Activated T-helper 2 cell treated with anti-CD3 and anti-CD28 coated beads, Interferon-gamma antibody, Interleukin-2, Interleukin-4, amounts not matched to agents 10 μg/mL and 5 μg/mL and 100 μg/mL, durations not matched to agents 14 hours and 24 hours and 36 hours (primary cell): ENCODE measurements around the gene FOXF1. TPM values are rescaled to one million over a fixed set of nuclear protein-coding genes. Genes with fewer than 3 reads are reported as not detected.
A peak's percentile ranks its signal among the peaks of the same experiment; 100 is the strongest.

ENCODE experiments used
- DNase-seq: peaks from one replicate; pipeline ENCODE4 v3.0.0; 2021; ENCODE audit warnings: low spot score
- H3K27ac Mint-ChIP-seq: one replicate; pipeline ENCODE4 v1.8.0; 2021; ENCODE audit warnings: mixed read lengths
- H3K27me3 Mint-ChIP-seq: one replicate; pipeline ENCODE4 v1.8.0; 2021; ENCODE audit warnings: low read depth, mixed read lengths
- H3K36me3 Mint-ChIP-seq: one replicate; pipeline ENCODE4 v1.8.0; 2021; ENCODE audit warnings: low read depth, mixed read lengths
- H3K4me1 Mint-ChIP-seq: one replicate; pipeline ENCODE4 v1.8.0; 2021; ENCODE audit warnings: low read depth, mixed read lengths
- H3K4me3 Mint-ChIP-seq: one replicate; pipeline ENCODE4 v1.8.0; 2021; ENCODE audit warnings: low read depth, mild to moderate bottlenecking, moderate library complexity, mixed read lengths
- H3K9me3 Mint-ChIP-seq: one replicate; pipeline ENCODE4 v1.8.0; 2021; ENCODE audit warnings: mixed read lengths
- intact Hi-C: fragments of 100-400 bp; cut with micrococcal nuclease; formaldehyde crosslinking; loops from one replicate; pipeline ENCODE4 v1.15.1; 2023
- total RNA-seq: library from RNA; stranded (reverse); gene quantifications from 2 replicates; pipeline ENCODE4 v1.2.3, GENCODE V29; 2022

FOXF1 gene
- total RNA-seq, 1 donor from 2014 or later = not detected

DNA sequence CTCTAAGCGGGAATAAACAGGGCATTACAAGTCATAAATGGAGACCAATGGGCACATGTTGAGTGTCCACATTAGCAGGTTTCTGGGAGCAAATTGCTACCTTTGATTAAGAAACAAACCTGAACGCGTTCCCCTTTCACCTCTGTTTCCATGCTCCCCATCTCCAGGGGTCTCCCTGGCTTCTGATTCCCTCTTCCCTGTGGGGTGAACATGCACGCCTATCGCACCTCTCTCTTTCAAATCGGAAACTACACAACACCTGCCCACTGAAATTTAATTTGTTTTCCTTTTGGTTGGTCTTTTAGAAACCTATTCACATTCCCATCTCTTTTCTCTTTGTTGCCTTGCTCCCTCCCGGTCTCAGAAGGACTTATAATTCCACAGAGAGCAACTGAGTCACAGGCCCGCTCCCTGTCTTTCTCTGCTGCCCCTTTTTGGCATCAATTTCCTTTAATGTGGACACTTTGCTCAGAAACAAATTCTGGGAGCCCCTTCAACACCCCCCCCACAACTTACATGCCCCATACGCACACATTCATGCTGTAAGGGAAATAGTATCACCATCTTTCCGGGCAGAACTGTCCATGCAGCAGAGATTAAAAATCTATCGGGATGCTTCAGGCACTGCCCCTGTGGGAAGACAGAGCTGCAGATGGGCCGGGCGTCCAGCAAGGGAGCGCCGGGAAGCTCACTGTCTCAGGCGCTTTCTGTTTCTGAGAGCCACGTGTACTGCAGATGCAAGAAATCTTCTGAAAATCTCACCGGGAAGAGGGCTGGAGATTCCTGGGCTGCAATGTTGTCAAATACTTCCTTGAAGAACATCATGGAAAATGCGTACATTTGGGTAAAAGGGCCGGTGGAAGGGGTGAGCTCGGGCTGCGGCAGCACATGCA, 7.2 kb upstream of the FOXF1 start:
- H3K4me1 Mint-ChIP-seq = peaks cover 7% of the 10 kb centered on the region
- H3K27me3 Mint-ChIP-seq = peaks cover 89% of the 10 kb centered on the region
- no peaks in the 10 kb centered on the region for H3K9me3 Mint-ChIP-seq
- no peak overlapping the region for H3K4me3 Mint-ChIP-seq
- H3K36me3 Mint-ChIP-seq = no peaks in the 10 kb centered on the region
- intact Hi-C loops = no loop called here
- no peak overlapping the region for H3K27ac Mint-ChIP-seq
- no peak for DNase-seq

GRCh38 chr16:86503830-86504229, 6.5 kb upstream of the FOXF1 start:
- Mint-ChIP-seq H3K4me1 (peaks cover 7% of the 10 kb centered on the region), H3K9me3 (no peaks in the 10 kb centered on the region), H3K4me3 (no peak overlapping the region), H3K27ac (no peak overlapping the region), H3K27me3 (peaks cover 87% of the 10 kb centered on the region), H3K36me3 (no peaks in the 10 kb centered on the region)
- no peak for DNase-seq
- intact Hi-C loops = no loop called here

DNA sequence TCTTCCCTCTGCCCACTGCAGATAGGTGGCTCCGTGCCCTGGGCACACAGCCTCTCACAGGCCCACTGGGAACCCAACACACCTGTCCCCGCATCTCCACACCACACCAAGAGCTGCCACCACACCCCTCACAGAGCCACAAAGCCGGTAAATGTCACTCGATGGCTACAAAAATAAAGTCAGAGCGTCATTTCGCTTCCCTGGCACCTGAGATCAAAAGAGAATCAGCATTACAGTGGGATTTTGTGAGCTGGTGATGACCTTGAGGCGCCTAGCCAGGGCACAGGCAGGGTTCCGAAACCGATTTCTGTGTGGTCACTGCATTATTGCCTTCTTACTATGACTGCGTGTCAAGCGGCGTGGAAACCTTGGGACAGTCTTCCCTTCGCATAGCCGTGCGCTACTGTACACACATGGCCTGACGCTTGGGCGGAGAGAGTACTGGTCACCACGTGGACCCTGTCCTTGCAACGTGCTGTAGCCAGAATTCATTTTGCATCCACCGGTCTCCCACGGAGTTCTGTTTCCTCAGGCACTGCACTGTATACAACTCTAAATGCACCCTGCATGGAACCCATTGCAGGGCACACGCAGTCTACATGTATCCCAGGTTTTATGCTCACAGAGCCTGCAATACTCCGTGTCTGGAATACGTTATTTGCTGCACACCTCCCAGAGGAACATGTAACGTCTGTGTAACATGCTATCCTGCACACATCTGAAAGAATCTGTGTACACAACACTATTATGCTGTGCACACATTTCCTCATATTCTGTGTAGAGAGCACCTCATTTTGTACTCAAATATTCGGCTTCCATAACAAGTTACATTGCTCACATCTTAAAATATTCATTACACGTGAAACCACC, 5.8 kb upstream of the FOXF1 start:
- peaks cover 85% of the 10 kb centered on the region for H3K27me3 Mint-ChIP-seq
- H3K9me3 Mint-ChIP-seq = no peaks in the 10 kb centered on the region
- intact Hi-C loops = no loop called here
- H3K36me3 Mint-ChIP-seq = no peaks in the 10 kb centered on the region
- no peak overlapping the region for H3K4me3 Mint-ChIP-seq
- no peak for DNase-seq
- H3K4me1 Mint-ChIP-seq = peaks cover 11% of the 10 kb centered on the region
- H3K27ac Mint-ChIP-seq = no peak overlapping the region

- intact Hi-C loops = no loop called here
- Mint-ChIP-seq H3K27ac (no peak overlapping the region), H3K4me1 (peaks cover 11% of the 10 kb centered on the region), H3K4me3 (no peak overlapping the region), H3K36me3 (no peaks in the 10 kb centered on the region), H3K27me3 (peaks cover 77% of the 10 kb centered on the region), H3K9me3 (no peaks in the 10 kb centered on the region)
- no peak for DNase-seq
Measured at GRCh38 chr16:86505185-86505898, 5.0 kb upstream of the FOXF1 start.

DNA sequence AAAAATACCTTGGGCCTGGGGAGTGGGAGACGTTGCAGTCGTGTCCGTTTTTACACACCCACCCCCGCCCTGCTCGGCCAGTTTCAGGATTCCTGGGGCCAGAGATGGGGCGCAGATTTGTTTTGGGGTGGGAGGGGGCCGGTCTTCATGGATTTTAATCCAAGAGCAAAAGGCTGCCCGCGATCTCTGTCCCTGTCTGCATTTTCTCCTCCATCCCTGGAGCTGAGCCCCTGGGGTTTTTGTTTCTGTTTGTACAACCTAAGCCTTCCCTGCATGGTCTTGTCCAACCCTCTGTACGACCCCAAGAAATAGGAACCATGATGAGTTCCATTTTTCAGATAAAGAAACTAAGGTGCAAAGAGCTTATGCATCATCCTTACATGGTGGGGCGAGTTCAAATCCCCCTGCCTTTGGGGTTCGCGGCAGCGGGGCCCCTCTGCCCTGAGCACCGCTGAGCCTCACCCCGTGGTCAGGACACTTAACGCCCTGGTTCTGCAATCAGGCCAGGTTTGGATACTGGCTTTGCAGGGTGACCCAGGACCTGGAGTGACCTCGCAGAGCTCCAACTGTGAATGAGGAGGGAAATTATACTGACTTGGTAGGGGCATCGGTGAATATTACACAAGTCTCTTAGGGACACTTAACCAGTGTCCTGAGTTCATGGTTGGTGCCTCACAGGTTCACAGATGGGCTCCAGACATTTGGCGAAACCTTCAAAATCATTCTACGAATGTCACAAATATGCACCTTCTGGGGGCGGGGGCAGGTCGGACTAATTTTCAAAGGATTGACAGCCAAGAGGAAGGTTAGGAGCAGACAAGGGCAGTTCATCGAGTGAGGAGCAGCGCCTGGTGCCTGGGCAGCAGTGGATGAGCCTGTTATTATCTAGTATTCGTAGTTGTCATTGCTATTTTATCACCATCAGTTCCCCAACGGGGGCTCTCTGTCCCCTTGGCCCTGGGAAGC, 4.1 kb upstream of the FOXF1 start:
- H3K36me3 Mint-ChIP-seq = no peaks in the 10 kb centered on the region
- no peak overlapping the region for H3K4me3 Mint-ChIP-seq
- no peak for DNase-seq
- H3K9me3 Mint-ChIP-seq = no peaks in the 10 kb centered on the region
- H3K27me3 Mint-ChIP-seq = peaks cover 72% of the 10 kb centered on the region
- intact Hi-C loops = no loop called here
- H3K4me1 Mint-ChIP-seq = peaks cover 13% of the 10 kb centered on the region
- no peak overlapping the region for H3K27ac Mint-ChIP-seq

DNA sequence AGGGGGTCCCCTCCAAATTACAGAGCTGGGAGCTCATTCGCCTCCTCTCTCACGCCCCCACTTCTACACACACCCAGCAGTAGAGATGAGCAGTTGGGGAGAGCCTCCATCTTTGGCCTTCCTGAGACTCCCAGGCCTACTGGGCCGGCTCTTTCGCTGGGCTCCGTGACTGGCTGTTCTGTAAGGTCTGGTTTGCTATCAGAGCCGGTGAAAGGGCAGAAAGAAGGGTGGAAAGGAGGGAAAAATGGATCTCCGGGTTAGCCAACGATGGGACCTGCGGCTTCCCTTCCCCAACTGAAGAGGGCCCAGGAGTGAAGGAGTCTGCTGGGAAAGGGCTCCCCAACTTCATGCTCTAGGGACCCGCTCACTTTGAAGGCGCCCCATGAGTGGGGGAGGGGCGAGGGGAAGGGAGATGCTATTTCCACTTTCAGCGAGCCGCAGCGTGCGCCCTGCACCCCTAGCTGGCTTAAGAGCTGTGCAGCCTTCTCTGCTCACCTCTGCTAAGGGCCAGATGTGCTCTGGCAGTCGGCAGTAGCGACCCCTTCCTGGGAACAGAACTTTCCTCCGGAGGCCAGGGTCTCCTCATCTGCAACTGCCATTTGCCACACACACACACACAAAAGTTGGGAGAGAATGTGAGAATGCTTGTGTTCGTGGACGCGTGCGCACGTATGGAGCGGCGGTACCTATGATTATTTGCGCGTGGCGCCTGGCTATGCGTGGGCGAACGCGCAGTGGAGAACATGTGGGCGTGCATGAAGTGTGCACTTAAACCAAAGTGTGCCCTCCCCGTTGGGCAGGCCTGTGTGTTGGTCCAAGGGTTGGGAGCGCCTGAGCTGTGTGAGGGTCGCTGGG, 2.9 kb upstream of the FOXF1 start:
- DNase-seq = no peak
- H3K4me1 Mint-ChIP-seq = peaks cover 13% of the 10 kb centered on the region
- H3K27ac Mint-ChIP-seq = peak overlapping the region; percentile 57
- H3K4me3 Mint-ChIP-seq = no peak overlapping the region
- intact Hi-C loops = no loop called here
- H3K36me3 Mint-ChIP-seq = no peaks in the 10 kb centered on the region
- H3K27me3 Mint-ChIP-seq = peaks cover 65% of the 10 kb centered on the region
- no peaks in the 10 kb centered on the region for H3K9me3 Mint-ChIP-seq

- intact Hi-C loops = no loop called here
Measured at GRCh38 chr16:86508028-86508946, 2.0 kb upstream of the FOXF1 start.

GRCh38 chr16:86508947-86509758, 1.2 kb upstream of the FOXF1 start:
- H3K27ac Mint-ChIP-seq = peak overlapping the region; percentile 72
- peak overlapping the region; percentile 73 for H3K4me3 Mint-ChIP-seq
- peaks cover 16% of the 10 kb centered on the region for H3K4me1 Mint-ChIP-seq
- intact Hi-C loops = no loop called here
- no peaks in the 10 kb centered on the region for H3K9me3 Mint-ChIP-seq
- H3K36me3 Mint-ChIP-seq = peaks cover 3% of the 10 kb centered on the region
- peak; percentile 26 for DNase-seq
- H3K27me3 Mint-ChIP-seq = peaks cover 61% of the 10 kb centered on the region

More at GRCh38 chr16:86508028-86508946, 2.0 kb upstream of the FOXF1 start:
- peaks cover 13% of the 10 kb centered on the region for H3K4me1 Mint-ChIP-seq
- H3K27ac Mint-ChIP-seq = peak overlapping the region; percentile 52
- H3K36me3 Mint-ChIP-seq = no peaks in the 10 kb centered on the region
- peaks cover 62% of the 10 kb centered on the region for H3K27me3 Mint-ChIP-seq
- no peak for DNase-seq
- no peaks in the 10 kb centered on the region for H3K9me3 Mint-ChIP-seq
- no peak overlapping the region for H3K4me3 Mint-ChIP-seq

DNA sequence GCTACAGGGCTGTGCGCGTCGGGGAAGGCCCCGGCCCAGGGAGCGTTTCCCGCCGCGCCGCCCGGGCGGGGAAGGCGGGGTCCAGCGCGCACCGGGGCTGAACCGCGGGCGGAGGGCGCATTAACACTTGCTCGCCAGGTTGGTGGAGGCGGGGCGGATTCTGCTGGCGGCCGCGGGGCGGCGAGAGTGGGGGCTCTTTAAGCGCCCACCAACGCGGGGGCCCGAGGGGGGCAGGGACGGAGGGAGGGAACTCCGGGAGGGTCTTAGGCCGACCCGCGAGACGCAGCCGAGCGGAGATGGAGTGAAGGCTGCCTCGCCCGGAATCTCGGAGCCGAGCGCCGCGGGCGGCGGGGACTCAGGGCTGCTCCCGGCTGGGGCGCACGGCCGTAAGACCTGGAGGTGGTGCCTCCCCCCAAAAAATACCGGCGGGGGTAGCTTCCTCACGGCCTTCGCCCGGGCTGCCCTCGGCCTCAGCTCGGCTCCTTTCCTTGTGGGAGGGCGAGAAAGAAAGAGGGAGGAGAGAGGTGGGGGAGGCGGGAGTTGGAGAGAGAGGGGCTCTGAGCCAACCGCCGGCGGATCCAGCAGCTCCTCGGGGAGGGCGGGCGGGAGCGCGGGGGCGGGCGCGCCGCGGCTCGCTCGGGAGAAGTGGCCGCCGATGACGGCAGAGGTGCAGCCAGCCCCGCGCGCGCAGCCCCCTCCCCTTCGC, 415 bp upstream of the FOXF1 start:
- Mint-ChIP-seq H3K4me3 (no peak overlapping the region), H3K27ac (no peak overlapping the region), H3K27me3 (peaks cover 61% of the 10 kb centered on the region), H3K9me3 (no peaks in the 10 kb centered on the region), H3K36me3 (peaks cover 3% of the 10 kb centered on the region), H3K4me1 (peaks cover 16% of the 10 kb centered on the region)
- intact Hi-C loops = loop anchor here (2.0 to 5.0 kb wide), 2 partner anchors 13 to 223 kb away; no protein-coding TSS in a partner anchor
- no peak for DNase-seq
